ENCODE results near the gene SETX.

Gene SETX

GRCh38 chr9:132268725-132269352 is 85.9 kb downstream of the SETX start:
- H3K36me3 ChIP-seq (ENCODE audit: insufficient read depth, low read length): peaks cover 54% of the 10 kb centered on the region
- peak overlapping the region; percentile 44; the same call in 1 of the 2 replicates for H3K27ac ChIP-seq
- TF ChIP-seq EZH2 (IDR thresholded peaks at IDR 0.05) (no peak), FOXP2 (optimal IDR thresholded peaks at IDR 0.05; ENCODE audit: control extremely low read depth, extremely low read length, insufficient read depth) (no peak), POLR2AphosphoS5 (IDR thresholded peaks at IDR 0.05; ENCODE audit: borderline replicate concordance, low read depth, low read length) (no peak)
- no peak overlapping the region for H3K4me3 ChIP-seq
- peak; percentile 8 for DNase-seq (ENCODE audit: low read depth, low spot score)
- no peak overlapping the region for H3K9ac ChIP-seq (ENCODE audit: insufficient read length)
- no peaks in the 10 kb centered on the region for H3K9me3 ChIP-seq (ENCODE audit: low read depth, low read length)

GRCh38 chr9:132267660-132268059 is 87.1 kb downstream of the SETX start:
- Histone ChIP-seq H3K36me3 (ENCODE audit: insufficient read depth, low read length) (peaks cover 57% of the 10 kb centered on the region), H3K4me3 (no peak overlapping the region), H3K9me3 (ENCODE audit: low read depth, low read length) (no peaks in the 10 kb centered on the region), H3K27ac (no peak overlapping the region), H3K9ac (ENCODE audit: insufficient read length) (no peak overlapping the region)
- TF ChIP-seq FOXP2 (optimal IDR thresholded peaks at IDR 0.05; ENCODE audit: control extremely low read depth, extremely low read length, insufficient read depth): no peak
- no peak for TF ChIP-seq POLR2AphosphoS5 (IDR thresholded peaks at IDR 0.05; ENCODE audit: borderline replicate concordance, low read depth, low read length)
- TF ChIP-seq EZH2 (IDR thresholded peaks at IDR 0.05): no peak
- no peak for DNase-seq (ENCODE audit: low read depth, low spot score)

- no peak overlapping the region for H3K4me3 ChIP-seq
- no peak overlapping the region for H3K27ac ChIP-seq
- no peak for DNase-seq (ENCODE audit: low read depth, low spot score)
- peaks cover 53% of the 10 kb centered on the region for H3K36me3 ChIP-seq (ENCODE audit: insufficient read depth, low read length)
- TF ChIP-seq EZH2 (IDR thresholded peaks at IDR 0.05) (no peak), POLR2AphosphoS5 (IDR thresholded peaks at IDR 0.05; ENCODE audit: borderline replicate concordance, low read depth, low read length) (no peak), FOXP2 (optimal IDR thresholded peaks at IDR 0.05; ENCODE audit: control extremely low read depth, extremely low read length, insufficient read depth) (no peak)
- H3K9ac ChIP-seq (ENCODE audit: insufficient read length): no peak overlapping the region
- H3K9me3 ChIP-seq (ENCODE audit: low read depth, low read length): no peaks in the 10 kb centered on the region
Observed at GRCh38 chr9:132266017-132266416, 88.8 kb downstream of the SETX start.

GRCh38 chr9:132260846-132261245 is 93.9 kb downstream of the SETX start:
- Histone ChIP-seq H3K4me3 (no peak overlapping the region), H3K9me3 (ENCODE audit: low read depth, low read length) (no peaks in the 10 kb centered on the region), H3K36me3 (ENCODE audit: insufficient read depth, low read length) (peaks cover 21% of the 10 kb centered on the region; the same call in 1 of the 2 replicates), H3K9ac (ENCODE audit: insufficient read length) (no peak overlapping the region), H3K27ac (no peak overlapping the region)
- no peak for TF ChIP-seq EZH2 (IDR thresholded peaks at IDR 0.05)
- TF ChIP-seq FOXP2 (optimal IDR thresholded peaks at IDR 0.05; ENCODE audit: control extremely low read depth, extremely low read length, insufficient read depth): no peak
- no peak for TF ChIP-seq POLR2AphosphoS5 (IDR thresholded peaks at IDR 0.05; ENCODE audit: borderline replicate concordance, low read depth, low read length)
- DNase-seq (ENCODE audit: low read depth, low spot score): no peak

GRCh38 chr9:132250324-132251262 is 104.2 kb downstream of the SETX start:
- H3K9ac ChIP-seq (ENCODE audit: insufficient read length): no peak overlapping the region
- DNase-seq (ENCODE audit: low read depth, low spot score): no peak
- no peaks in the 10 kb centered on the region for H3K36me3 ChIP-seq (ENCODE audit: insufficient read depth, low read length)
- no peaks in the 10 kb centered on the region for H3K9me3 ChIP-seq (ENCODE audit: low read depth, low read length)
- no peak overlapping the region for H3K27ac ChIP-seq
- no peak for TF ChIP-seq POLR2AphosphoS5 (IDR thresholded peaks at IDR 0.05; ENCODE audit: borderline replicate concordance, low read depth, low read length)
- TF ChIP-seq FOXP2 (optimal IDR thresholded peaks at IDR 0.05; ENCODE audit: control extremely low read depth, extremely low read length, insufficient read depth): no peak
- TF ChIP-seq EZH2 (IDR thresholded peaks at IDR 0.05): no peak
- H3K4me3 ChIP-seq: no peak overlapping the region

GRCh38 chr9:132249690-132250089 is 105.1 kb downstream of the SETX start:
- H3K4me3 ChIP-seq: no peak overlapping the region
- H3K27ac ChIP-seq: no peak overlapping the region
- no peaks in the 10 kb centered on the region for H3K9me3 ChIP-seq (ENCODE audit: low read depth, low read length)
- no peak for DNase-seq (ENCODE audit: low read depth, low spot score)
- H3K36me3 ChIP-seq (ENCODE audit: insufficient read depth, low read length): no peaks in the 10 kb centered on the region
- no peak for TF ChIP-seq FOXP2 (optimal IDR thresholded peaks at IDR 0.05; ENCODE audit: control extremely low read depth, extremely low read length, insufficient read depth)
- no peak for TF ChIP-seq POLR2AphosphoS5 (IDR thresholded peaks at IDR 0.05; ENCODE audit: borderline replicate concordance, low read depth, low read length)
- no peak for TF ChIP-seq EZH2 (IDR thresholded peaks at IDR 0.05)
- no peak overlapping the region for H3K9ac ChIP-seq (ENCODE audit: insufficient read length)

- Histone ChIP-seq H3K27ac (no peak overlapping the region), H3K9me3 (ENCODE audit: low read depth, low read length) (no peaks in the 10 kb centered on the region), H3K9ac (ENCODE audit: insufficient read length) (no peak overlapping the region), H3K36me3 (ENCODE audit: insufficient read depth, low read length) (no peaks in the 10 kb centered on the region), H3K4me3 (no peak overlapping the region)
- DNase-seq (ENCODE audit: low read depth, low spot score): no peak
- TF ChIP-seq POLR2AphosphoS5 (IDR thresholded peaks at IDR 0.05; ENCODE audit: borderline replicate concordance, low read depth, low read length): no peak
- TF ChIP-seq FOXP2 (optimal IDR thresholded peaks at IDR 0.05; ENCODE audit: control extremely low read depth, extremely low read length, insufficient read depth): no peak
- no peak for TF ChIP-seq EZH2 (IDR thresholded peaks at IDR 0.05)
Observed at GRCh38 chr9:132249123-132249522, 105.7 kb downstream of the SETX start.

- no peak overlapping the region for H3K4me3 ChIP-seq
- DNase-seq (ENCODE audit: low read depth, low spot score): no peak
- no peak overlapping the region for H3K27ac ChIP-seq
- H3K36me3 ChIP-seq (ENCODE audit: insufficient read depth, low read length): no peaks in the 10 kb centered on the region
- H3K9ac ChIP-seq (ENCODE audit: insufficient read length): no peak overlapping the region
- H3K9me3 ChIP-seq (ENCODE audit: low read depth, low read length): no peaks in the 10 kb centered on the region
- no peak for TF ChIP-seq EZH2 (IDR thresholded peaks at IDR 0.05)
- no peak for TF ChIP-seq FOXP2 (optimal IDR thresholded peaks at IDR 0.05; ENCODE audit: control extremely low read depth, extremely low read length, insufficient read depth)
- no peak for TF ChIP-seq POLR2AphosphoS5 (IDR thresholded peaks at IDR 0.05; ENCODE audit: borderline replicate concordance, low read depth, low read length)
Observed at GRCh38 chr9:132247942-132248341, 106.8 kb downstream of the SETX start.

Data from SK-N-MC (cell line).